GM19467 (cell line): ENCODE data around the gene SIGMAR1.
A peak's percentile ranks its signal among the peaks of the same experiment; 100 is the strongest.
"Not testable (repeated sequence)": the region's sequence is repeated elsewhere in the genome, so short reads cannot be mapped to it uniquely, and the experiment has no call there.

Experiments
- ATAC-seq: cut with Tn5 transposase; IDR thresholded peaks from one replicate; pipeline ENCODE4 v1.9.1; 2021; ENCODE audit warnings: mild to moderate bottlenecking, moderate library complexity; ENCODE audit not compliant: unreplicated experiment

SIGMAR1 gene

DNA sequence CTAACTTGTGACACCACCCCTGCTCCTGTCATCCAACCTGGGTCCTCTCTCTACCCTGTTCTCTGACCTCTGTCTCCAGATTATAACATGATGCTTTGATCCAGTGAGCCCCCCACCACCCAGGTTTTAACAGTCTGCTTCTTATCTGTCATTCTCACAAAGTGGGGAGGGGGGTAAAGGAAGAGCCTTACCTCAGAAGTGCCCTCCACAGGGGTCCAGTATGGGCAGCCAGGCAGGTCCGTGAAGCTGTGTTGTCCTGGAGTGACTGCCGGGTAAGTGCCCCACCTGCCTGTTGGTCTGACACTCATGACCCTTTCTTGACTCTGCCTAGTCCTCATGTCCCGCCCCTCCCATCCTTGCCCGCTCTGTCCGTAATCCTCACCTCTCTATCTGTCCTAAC, 17.8 kb upstream of the SIGMAR1 start:
- no peak for ATAC-seq

DNA sequence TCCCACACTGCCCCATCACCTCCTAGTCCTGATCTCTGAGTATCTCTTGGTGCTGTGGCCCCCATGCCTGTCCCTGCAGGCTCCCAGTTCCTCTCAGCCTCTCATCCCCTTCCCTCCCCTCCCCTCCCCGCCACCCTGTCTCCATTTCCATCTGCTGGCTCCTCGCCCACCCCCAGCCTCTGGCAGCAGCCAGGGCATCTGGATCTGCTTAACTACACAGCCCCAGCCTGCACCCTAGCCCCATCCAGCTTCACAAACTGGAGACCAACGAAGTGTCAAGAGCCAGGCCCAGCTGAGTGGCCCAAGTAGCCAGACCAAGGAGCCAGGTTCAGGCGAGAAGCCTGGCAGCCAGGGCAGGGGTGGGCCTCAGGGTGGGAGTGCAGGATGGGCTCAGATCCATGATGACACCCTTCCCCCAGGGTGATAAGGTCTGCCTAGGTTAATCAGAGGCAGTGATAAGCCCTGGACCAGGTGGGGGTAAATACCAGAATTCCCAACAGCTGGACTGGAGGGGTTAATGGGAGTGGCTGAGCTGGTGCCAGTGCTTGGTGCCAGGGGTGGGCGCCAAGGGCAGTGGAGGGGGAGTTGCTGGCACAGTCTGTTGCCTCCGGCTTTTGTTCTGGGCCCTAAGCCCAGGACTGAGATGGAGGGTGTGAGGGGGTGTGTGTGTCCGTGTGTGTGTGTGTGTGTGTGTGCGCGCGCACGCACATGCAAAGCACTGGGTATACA, 16.9 kb upstream of the SIGMAR1 start:
- no peak for ATAC-seq

DNA sequence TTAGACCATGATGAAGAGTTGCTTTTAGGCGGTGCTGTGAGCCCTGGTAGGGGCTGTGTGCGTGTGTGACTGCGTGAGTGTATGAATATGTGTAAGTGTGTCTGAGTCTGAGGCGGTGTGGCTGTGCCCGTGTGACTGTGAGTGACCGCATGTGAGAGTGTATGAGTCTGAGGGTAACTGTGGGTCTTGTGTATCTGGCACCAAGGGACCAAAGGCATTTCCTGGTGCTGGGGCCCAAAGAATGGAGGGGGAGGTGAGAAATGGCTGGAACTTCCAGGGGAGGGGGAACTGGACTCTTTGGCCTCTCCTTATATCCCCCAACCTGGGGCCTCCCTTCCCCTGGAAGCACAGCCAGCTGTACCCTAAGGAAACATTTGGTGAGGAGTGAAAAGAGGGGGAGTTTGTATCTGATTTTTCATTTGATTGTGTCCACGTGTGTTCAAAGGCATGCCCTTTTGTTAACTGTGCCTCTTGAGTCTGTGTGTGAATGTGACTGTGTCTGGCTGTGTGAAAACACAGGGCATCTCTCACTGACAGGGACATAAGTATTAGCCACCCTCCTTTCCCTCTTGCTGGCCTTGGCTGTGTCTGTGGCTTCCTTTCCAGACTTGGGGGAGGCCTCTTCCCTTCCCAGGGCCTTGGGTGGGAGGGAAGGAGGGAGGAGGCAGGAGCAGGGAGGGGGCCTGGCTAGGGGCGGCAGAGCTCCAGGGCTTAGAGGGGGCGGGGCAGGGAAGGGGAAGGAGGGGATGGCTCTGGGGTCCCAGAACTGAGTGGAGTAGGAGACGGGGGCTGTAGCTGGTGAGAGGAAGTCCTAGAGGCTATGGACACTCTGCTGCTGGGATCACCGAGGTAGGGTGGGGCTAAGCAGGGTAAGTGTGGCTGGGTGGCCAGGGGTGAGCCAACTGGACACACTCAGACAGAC, 15.8 kb upstream of the SIGMAR1 start:
- ATAC-seq = no peak

DNA sequence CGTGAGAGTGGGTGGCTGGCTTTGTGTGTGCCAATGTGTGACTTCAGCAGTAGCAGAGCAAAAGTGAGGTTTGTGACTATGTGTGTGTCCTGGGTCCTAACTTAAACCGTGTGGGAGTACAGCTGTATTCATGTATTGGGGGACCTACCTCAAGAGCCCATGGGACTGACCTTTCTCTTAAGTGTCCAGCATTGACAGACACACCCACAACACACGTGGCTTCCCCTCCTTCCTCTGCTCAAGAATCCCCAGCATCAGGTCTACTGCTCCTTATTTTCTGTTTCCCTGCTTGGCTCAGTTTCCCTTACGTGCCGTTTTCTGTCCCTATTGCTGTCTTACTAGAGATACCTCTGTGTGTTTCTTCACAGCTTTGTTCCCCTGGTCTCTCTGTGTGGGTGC, 15.0 kb upstream of the SIGMAR1 start:
- ATAC-seq = no peak

DNA sequence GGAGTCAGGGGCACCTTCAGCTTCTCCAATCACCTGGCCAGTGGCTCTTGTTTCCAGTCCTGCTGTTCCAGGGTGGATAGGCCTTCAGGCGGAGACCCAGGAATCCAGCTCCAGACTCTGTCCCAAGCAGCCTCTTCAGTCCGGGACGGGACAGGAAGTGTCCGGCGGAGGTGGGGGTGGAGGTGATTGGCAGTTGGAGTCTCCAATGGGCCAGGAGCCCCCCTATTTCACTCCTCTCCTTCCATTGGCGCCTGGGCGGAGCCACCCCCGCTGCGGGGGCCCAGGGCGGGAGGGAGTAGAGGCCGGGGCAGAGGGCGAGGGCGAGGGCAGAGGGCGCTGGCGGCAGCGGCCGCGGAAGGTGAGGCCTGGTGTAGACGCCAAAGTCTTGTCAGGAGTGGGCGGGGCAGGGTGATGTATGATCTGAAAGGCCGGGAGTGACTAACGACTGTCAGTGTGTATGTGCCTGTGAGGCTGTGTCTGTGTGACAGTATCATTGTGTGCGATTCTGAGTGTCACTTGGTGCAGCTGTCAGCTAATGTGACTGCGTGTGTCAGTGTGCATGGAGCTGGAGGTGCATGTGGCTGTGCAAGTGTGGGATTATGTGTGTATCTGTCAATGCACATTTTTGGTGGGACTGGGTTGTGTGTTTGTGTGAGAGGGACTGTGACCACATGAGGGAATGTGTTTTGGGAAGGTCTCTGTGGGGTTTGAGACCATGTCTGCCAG, 14.5 kb upstream of the SIGMAR1 start, which contains the start of gene IL11RA:
IL11RA (plus strand) TSS at position 310 of the 726 bp plus-strand sequence. CDS start 3,033 bp downstream, outside the sequence.
- ATAC-seq = no peak

GRCh38 chr9:34651321-34651720, 13.7 kb upstream of the SIGMAR1 start:
- ATAC-seq = no peak

GRCh38 chr9:34650816-34651215, 13.2 kb upstream of the SIGMAR1 start:
- no peak for ATAC-seq

- no peak for ATAC-seq
These were observed 11.1 kb upstream of the SIGMAR1 start for GRCh38 chr9:34648673-34649072.

GRCh38 chr9:34647651-34648050, 10.1 kb upstream of the SIGMAR1 start:
- ATAC-seq = no peak

GRCh38 chr9:34647084-34647403, 9.5 kb upstream of the SIGMAR1 start:
- ATAC-seq = no peak

- ATAC-seq = peak; percentile 80
These were observed 8.9 kb upstream of the SIGMAR1 start, which contains the start of gene GALT for GRCh38 chr9:34646211-34647083. Gene GALT (plus strand): TSS chr9:34646675. CDS start chr9:34646705, 30 bp downstream.

DNA sequence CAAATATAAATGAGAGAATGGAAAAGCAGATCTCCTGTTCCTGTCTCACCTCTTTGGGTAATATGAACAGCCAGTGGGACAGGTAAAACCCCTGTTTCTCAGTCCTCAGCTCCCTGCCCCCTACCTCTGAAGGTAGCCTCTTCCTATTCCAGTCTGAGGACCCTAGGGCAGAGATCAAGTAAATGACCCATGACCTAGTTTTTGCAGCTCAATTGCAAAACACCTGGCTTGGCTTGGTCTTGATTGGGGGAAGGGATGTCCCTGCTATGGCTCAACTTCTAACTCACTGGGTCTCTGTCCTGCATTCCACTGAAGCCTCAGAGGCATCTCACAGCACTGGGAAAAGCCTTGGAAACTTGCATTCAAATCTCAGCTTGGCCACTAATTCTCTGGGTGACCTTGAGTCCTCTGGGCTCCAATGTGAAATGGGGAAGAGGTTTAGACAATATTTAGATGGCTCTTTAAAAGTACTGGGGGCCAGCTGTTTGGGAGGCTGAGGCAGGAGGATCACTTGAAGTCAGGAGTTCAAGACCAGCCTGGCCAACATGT, 7.3 kb upstream of the SIGMAR1 start:
- no peak for ATAC-seq

- no peak for ATAC-seq
These were observed 5.1 kb upstream of the SIGMAR1 start for GRCh38 chr9:34642679-34643078.

DNA sequence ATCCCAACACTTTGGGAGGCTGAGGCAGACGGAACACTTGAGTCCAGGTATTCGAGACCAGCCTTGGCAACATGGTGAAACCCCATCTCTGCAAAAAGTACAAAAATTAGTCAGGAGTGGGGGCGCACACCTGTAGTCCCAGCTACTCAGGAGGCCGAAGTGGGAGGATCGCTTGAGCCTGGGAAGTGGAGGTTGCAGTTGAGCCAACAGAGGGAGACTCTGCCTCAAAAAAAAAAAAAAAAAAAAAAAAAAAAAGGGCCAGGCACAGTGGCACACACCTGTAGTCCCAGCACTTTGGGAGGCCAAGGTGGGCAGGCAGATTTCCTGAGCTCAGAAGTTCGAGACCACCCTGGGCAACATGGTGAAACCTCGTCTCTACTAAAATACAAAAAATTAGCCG, 1.7 kb upstream of the SIGMAR1 start:
- not testable (repeated sequence) for ATAC-seq

DNA sequence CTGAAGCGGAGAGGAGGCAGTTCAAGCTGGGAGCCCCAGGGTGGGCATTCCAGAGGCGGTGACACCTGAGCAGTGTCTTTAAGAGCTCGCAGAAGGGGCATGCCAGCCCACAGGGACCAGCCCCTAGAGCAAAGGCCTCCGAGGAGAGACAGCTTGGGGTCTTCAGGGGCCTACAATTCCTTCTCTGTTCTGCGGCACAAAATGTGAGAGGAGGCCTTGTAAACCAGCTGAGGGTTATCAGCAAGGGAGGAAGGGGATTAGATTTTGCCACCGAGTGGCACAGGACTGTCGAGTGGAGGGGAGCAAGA, 505 bp upstream of the SIGMAR1 start:
- ATAC-seq = no peak

GRCh38 chr9:34636791-34637355, 714 bp downstream of the SIGMAR1 start:
- ATAC-seq = no peak

DNA sequence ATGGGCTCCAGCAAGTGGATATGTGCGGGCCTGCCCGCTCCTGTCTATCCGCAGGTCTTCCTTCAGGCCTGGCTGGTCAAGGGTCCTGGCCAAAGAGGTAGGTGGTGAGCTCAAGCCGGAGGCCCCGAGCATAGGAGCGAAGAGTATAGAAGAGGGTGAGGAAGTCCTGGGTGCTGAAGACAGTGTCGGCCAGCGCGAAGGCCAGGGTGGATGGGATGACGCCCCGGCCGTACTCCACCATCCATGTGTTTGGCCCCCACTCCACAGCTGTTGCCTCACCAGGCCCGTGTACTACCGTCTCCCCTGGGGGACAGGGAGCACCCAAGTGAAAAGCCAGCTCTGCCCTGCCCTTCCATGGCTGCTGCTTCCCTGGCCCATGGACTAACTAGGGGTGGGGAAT, 2.0 kb downstream of the SIGMAR1 start:
- ATAC-seq = no peak

GRCh38 chr9:34634551-34635248, 2.9 kb downstream of the SIGMAR1 start:
- ATAC-seq = no peak

- ATAC-seq = peak; percentile 36
These were observed 3.6 kb downstream of the SIGMAR1 start for GRCh38 chr9:34633851-34634550.
